Stimulated activated naive CD8-positive, alpha-beta T cell treated with anti-CD3 and anti-CD28 coated beads, Interleukin-15, Interleukin-2, amounts not matched to agents 100 U/mL and 50 U/mL, for 24 hours (primary cell): Measurements from ENCODE around the gene DPP10.
"Not testable (repeated sequence)": the region's sequence is repeated elsewhere in the genome, so short reads cannot be mapped to it uniquely, and the experiment has no call there.

Experiments
- ATAC-seq: fragments of 150-1000 bp; cut with Tn5 transposase; one replicate; pipeline ENCODE4 v1.10.0; 2021
- DNase-seq: peaks from one replicate; pipeline ENCODE4 v3.0.0; 2021

Gene DPP10

GRCh38 chr2:115427436-115427835, 985.0 kb downstream of the DPP10 start:
- DNase-seq = no peak
- ATAC-seq = no peak

- not testable (repeated sequence) for DNase-seq, ATAC-seq
These were observed 998.3 kb downstream of the DPP10 start for GRCh38 chr2:115440746-115441145.

GRCh38 chr2:115443539-115444185, 1001.2 kb downstream of the DPP10 start:
- DNase-seq (no peak), ATAC-seq (no peak)

- DNase-seq = no peak
- no peak for ATAC-seq
These were observed 1017.6 kb downstream of the DPP10 start for GRCh38 chr2:115460008-115460407.

GRCh38 chr2:115480741-115481140, 1038.3 kb downstream of the DPP10 start:
- DNase-seq = no peak
- ATAC-seq = no peak

GRCh38 chr2:115481842-115482241, 1039.4 kb downstream of the DPP10 start:
- DNase-seq (no peak), ATAC-seq (no peak)

GRCh38 chr2:115483666-115484065, 1041.2 kb downstream of the DPP10 start:
- DNase-seq (no peak), ATAC-seq (no peak)

- DNase-seq (no peak), ATAC-seq (no peak)
These were observed 1042.0 kb downstream of the DPP10 start for GRCh38 chr2:115484486-115484885.

GRCh38 chr2:115484983-115485382, 1042.5 kb downstream of the DPP10 start:
- ATAC-seq = no peak
- no peak for DNase-seq

- no peak for ATAC-seq
- DNase-seq = no peak
These were observed 1048.8 kb downstream of the DPP10 start for GRCh38 chr2:115491186-115491793.

- DNase-seq = no peak
- ATAC-seq = no peak
These were observed 1062.9 kb downstream of the DPP10 start for GRCh38 chr2:115505331-115505730.

GRCh38 chr2:115520727-115521126, 1078.3 kb downstream of the DPP10 start:
- DNase-seq (no peak), ATAC-seq (no peak)

GRCh38 chr2:115524452-115524851, 1082.0 kb downstream of the DPP10 start:
- ATAC-seq (no peak), DNase-seq (no peak)

GRCh38 chr2:115529627-115530026, 1087.2 kb downstream of the DPP10 start:
- ATAC-seq (no peak), DNase-seq (no peak)

GRCh38 chr2:115533081-115533480, 1090.6 kb downstream of the DPP10 start:
- ATAC-seq (no peak), DNase-seq (no peak)

- no peak for ATAC-seq
- DNase-seq = no peak
These were observed 1099.4 kb downstream of the DPP10 start for GRCh38 chr2:115541814-115542213.

GRCh38 chr2:115542331-115542730, 1099.9 kb downstream of the DPP10 start:
- ATAC-seq (no peak), DNase-seq (no peak)

- DNase-seq (no peak), ATAC-seq (no peak)
These were observed 1100.6 kb downstream of the DPP10 start for GRCh38 chr2:115543024-115543423.

GRCh38 chr2:115543461-115543860, 1101.0 kb downstream of the DPP10 start:
- DNase-seq = no peak
- ATAC-seq = no peak

GRCh38 chr2:115549611-115550130, 1107.2 kb downstream of the DPP10 start:
- DNase-seq (no peak), ATAC-seq (no peak)

- no peak for ATAC-seq
- no peak for DNase-seq
These were observed 1110.3 kb downstream of the DPP10 start for GRCh38 chr2:115552726-115553125.

GRCh38 chr2:115554153-115554552, 1111.7 kb downstream of the DPP10 start:
- DNase-seq (no peak), ATAC-seq (no peak)

GRCh38 chr2:115558725-115559124, 1116.3 kb downstream of the DPP10 start:
- DNase-seq (no peak), ATAC-seq (no peak)

- no peak for ATAC-seq
- no peak for DNase-seq
These were observed 1118.2 kb downstream of the DPP10 start for GRCh38 chr2:115560666-115561065.
